Fibroblast of the aortic adventitia (primary cell): ENCODE results near the gene NFKBIZ. TPM values are rescaled to one million over a fixed set of nuclear protein-coding genes. Genes with fewer than 3 reads are reported as not detected.

ENCODE experiments used
- DNase-seq: peaks from one replicate; pipeline ENCODE4 v3.0.0-alpha.2; 2010; ENCODE audit warnings: low read depth
- H3K4me3 ChIP-seq: 2 replicates; pipeline ENCODE4 v1.5.1; 2011; ENCODE audit warnings: low read depth, mild to moderate bottlenecking, control low read depth, low read length, moderate library complexity
- total RNA-seq: library from RNA; depleted of rRNA; stranded (reverse); fragments of >200 nt; gene quantifications from 2 replicates; pipeline ENCODE4 v1.2.3, GENCODE V29; 2012; ENCODE audit warnings: low replicate concordance
- TF ChIP-seq, protein P1 (sequence below): IDR thresholded peaks from 2 replicates; pipeline ENCODE4 v1.5.1; 2011; ENCODE audit warnings: mild to moderate bottlenecking, low read length, control low read depth, inconsistent platforms; ENCODE audit not compliant: insufficient read depth

The NFKBIZ gene
- total RNA-seq, 1 donor, result 17.5 TPM

DNA sequence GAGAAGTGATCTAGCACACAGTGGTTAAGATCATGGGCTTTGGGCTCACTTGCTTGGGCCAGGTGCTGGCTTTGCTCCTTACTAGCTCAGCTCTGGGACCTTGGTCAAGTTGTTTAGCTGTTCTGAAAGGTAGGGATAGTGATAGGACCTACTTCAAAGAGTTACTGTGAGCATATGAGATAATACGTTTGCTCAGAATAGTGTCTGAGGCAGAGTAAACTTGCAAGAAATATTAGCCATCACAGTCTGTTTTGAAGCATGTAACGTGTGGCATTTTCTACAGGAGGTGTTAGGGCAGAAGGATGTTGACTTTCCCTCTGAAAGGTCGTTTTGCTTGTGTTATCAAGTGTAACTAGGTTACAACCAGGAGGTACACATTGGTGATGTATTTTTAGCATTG lies 34.5 kb upstream of the NFKBIZ start:
- H3K4me3 ChIP-seq, result no peak overlapping the region
- TF ChIP-seq, protein P1, sequence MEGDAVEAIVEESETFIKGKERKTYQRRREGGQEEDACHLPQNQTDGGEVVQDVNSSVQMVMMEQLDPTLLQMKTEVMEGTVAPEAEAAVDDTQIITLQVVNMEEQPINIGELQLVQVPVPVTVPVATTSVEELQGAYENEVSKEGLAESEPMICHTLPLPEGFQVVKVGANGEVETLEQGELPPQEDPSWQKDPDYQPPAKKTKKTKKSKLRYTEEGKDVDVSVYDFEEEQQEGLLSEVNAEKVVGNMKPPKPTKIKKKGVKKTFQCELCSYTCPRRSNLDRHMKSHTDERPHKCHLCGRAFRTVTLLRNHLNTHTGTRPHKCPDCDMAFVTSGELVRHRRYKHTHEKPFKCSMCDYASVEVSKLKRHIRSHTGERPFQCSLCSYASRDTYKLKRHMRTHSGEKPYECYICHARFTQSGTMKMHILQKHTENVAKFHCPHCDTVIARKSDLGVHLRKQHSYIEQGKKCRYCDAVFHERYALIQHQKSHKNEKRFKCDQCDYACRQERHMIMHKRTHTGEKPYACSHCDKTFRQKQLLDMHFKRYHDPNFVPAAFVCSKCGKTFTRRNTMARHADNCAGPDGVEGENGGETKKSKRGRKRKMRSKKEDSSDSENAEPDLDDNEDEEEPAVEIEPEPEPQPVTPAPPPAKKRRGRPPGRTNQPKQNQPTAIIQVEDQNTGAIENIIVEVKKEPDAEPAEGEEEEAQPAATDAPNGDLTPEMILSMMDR, result no peak
- DNase-seq, result no peak

DNA sequence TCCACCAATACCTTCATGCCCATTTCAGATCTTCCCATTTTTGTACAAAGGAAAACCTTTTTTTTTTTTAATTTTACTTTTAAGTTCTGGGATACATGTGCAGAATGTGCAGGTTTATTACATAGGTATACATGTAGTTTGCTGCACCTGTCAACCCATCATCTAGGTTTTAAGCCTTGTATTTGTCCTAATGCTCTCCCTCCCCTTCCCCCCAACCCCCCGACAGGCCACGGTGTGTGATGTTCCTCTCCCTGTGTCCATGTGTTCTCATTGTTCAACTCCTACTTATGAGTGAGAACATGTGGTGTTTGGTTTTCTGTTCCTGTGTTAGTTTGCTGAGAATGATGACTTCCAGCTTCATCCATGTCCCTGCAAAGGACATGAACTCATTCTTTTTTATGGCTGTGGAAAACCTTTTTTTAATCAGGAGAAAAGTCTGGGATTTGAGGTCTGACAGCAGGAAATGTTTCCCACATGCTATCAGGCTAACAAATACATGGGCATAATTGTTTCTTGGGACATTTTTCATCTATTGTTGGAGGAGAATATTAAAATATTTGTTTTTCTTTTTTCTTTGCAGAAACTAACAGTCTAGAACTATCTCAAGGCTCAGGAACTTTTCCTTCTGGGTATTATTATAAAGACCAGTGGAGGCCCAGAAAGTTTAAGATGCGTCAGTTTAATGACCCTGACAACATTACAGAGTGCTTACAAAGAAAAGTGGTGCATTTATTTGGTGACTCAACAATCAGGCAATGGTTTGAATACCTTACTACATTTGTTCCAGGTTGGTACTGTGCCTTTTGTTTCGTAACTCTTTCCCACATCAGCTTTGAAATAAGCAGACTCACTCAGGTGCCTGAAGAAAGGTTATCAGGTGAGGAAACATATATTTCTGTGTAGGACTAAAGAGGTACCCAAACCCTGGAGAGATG lies 32.8 kb upstream of the NFKBIZ start:
- TF ChIP-seq, protein P1, result no peak
- no peak overlapping the region for H3K4me3 ChIP-seq
- no peak for DNase-seq

DNA sequence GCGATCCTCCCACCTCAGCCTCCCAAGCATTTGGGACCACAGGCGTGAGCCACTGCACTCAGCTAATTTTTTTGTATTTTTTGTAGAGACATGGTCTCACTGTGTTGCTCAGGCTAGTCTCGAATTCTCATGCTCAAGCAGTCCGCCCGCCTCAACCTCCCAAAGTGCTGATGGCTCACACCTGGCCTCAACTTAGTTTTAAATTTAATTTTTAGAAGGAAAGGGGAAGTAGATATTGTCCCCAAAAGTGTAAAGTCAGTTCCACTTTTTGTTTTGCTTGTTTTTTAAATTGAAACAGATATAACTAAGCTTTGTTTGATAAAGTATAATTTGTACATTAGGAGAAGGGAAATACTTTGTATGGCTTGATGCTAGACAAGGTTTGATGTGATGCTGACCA lies 31.3 kb upstream of the NFKBIZ start:
- no peak overlapping the region for H3K4me3 ChIP-seq
- TF ChIP-seq, protein P1, result no peak
- no peak for DNase-seq

DNA sequence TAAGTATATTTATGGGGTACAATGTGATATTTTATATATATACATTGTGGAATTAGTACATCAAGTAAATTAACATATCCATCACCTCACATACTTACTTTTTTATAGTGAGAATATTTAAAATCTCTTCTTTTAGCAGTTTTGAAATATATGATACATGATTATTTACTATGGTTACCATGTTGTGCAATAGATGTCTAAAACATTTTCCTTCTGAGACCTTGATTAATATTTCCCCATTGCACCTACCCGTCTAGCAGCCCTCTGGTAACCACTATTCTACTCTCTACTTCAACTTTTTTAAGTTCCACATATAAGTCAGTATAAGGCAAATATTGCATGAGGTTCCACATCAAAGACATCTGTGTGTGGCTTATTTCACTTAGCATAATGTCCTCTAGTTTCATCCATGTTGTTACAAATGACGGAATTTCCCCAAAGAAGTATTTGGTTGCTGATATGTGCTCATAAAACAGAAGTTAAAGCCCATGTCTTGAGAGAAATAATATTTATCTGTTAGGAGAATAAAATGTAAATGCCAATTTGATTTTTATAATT lies 29.6 kb upstream of the NFKBIZ start:
- no peak overlapping the region for H3K4me3 ChIP-seq
- TF ChIP-seq, protein P1, result no peak
- DNase-seq, result no peak

DNA sequence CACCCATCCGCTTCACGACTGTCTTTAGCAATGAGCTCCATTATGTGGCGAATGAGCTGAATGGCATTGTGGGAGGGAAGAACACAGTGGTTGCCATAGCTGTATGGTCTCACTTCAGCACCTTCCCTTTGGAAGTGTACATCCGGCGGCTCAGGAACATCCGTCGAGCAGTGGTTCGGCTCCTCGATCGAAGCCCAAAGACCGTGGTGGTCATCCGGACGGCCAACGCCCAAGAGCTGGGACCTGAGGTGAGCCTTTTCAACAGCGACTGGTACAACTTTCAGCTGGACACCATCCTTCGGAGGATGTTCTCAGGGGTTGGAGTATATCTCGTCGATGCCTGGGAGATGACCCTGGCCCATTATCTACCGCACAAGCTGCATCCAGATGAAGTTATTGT lies 27.8 kb upstream of the NFKBIZ start:
- no peak overlapping the region for H3K4me3 ChIP-seq
- TF ChIP-seq, protein P1, result no peak
- DNase-seq, result no peak

DNA sequence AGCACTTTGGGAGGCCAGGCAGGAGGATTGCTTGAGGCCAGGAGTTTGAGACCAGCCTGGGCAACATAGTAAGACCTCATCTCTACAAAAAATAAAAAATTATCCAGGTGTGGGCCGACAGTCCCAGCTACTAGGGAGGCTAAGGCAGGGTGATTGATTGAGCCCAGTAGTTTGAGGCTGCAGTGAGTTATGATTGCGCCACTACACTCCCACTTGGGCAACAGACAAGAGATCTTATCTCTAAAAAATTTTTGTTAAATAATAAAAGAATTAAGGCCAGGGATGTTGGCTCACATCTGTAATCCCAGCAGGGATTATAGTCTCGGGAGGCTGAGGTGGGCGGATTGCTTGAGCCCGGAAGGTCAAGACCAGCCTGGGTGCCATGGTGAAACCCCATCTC lies 25.8 kb upstream of the NFKBIZ start:
- H3K4me3 ChIP-seq, result no peak overlapping the region
- peak; percentile 39 for DNase-seq
- TF ChIP-seq, protein P1, result no peak

DNA sequence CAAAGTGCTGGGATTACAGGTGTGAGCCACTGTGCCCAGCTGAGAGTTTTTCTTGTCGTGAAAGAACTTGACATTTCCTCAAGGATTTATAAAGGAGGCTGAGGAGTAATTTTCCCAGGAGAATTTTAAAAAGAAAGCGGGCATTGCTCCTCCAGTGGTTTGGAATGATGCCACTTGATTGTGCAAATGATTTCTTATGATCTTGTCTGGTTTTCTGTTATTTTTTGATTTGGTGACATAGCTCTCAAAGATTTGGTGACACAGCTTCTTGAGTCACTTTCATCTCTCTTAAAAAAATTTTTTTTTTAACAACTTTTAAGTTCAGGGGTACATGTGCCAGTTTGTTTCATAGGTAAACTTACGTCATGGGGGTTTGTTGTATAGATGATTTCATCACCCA lies 24.6 kb upstream of the NFKBIZ start:
- no peak overlapping the region for H3K4me3 ChIP-seq
- TF ChIP-seq, protein P1, result no peak
- peak; percentile 50 for DNase-seq
